ENCODE measurements around the gene AFAP1L1.

AFAP1L1 gene

DNA sequence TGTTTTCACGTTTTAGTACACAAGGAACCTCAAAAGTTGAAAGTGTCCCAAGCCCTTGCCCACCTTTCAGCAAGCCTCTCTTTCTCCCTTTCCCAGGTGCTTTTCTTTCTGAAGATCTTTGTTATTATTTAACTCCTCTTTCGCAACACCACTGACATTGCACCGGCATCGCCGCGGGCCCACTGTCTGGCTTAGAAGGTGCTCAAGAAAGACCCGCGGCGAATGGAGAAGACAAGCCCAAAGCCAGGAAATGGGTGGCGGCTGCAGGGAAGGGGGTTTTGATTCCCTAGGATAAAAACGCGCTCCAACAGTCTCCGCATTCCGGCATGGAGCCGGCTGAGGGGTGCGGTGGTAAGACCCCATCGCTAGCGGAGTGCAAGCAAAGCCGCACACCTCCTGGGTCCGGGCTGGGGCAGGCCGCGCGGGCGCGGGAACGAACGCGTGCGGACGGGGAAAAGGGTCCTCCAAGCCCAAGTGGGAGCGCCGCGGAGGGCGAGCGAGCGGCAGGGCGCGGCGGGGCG, 404 bp upstream of the AFAP1L1 start:
- TF ChIP-seq GATA2 (IDR thresholded peaks at IDR 0.05; ENCODE audit: low read depth, low read length) (no peak), GATA3 (IDR thresholded peaks at IDR 0.05; ENCODE audit: low read depth, low read length) (no peak)

- TF ChIP-seq GATA2 (IDR thresholded peaks at IDR 0.05; ENCODE audit: low read depth, low read length) (no peak), GATA3 (IDR thresholded peaks at IDR 0.05; ENCODE audit: low read depth, low read length) (no peak)
These were observed 1.6 kb downstream of the AFAP1L1 start for GRCh38 chr5:149273237-149273636.

DNA sequence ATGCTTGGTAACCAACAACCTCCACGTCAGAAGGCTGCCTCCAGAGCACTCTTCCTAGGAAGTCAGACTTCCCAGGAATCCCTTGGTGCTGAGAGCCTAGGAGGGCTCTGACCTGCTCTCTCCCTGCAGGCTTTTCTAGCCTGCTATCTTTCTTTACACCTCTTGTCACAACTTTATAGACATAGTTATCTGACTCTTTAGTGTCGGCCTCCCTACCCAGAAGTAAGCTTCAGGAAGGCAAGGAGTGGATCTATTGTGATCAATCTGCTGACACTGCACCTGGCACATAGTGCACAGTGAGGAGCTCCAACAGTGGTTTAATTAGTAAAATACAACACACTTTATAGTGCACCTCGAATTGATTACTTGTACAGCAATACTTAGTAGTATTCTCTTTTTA, 2.3 kb downstream of the AFAP1L1 start:
- TF ChIP-seq GATA3 (IDR thresholded peaks at IDR 0.05; ENCODE audit: low read depth, low read length) (no peak), GATA2 (IDR thresholded peaks at IDR 0.05; ENCODE audit: low read depth, low read length) (no peak)

DNA sequence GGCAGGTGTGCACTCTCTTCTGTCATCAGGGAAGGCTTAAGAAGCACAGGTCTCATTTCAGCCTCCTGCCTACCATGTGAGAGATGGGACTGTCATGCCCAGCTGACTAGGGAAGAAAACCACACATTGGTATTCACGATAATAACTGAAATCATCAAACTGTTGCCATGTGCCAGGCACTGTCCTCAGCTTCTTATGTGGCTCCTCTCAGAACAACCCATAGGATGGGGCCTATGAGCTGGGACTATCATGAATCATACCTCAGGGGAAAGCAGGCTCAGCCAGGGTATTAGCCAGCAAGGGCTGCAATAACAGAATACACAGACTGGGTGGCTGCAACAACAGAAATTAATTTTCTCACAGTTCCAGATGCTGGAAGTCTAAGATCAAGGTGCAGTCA, 3.3 kb downstream of the AFAP1L1 start:
- TF ChIP-seq GATA3 (IDR thresholded peaks at IDR 0.05; ENCODE audit: low read depth, low read length), result no peak
- TF ChIP-seq GATA2 (IDR thresholded peaks at IDR 0.05; ENCODE audit: low read depth, low read length), result no peak

GRCh38 chr5:149277801-149278200, 6.1 kb downstream of the AFAP1L1 start:
- TF ChIP-seq GATA2 (IDR thresholded peaks at IDR 0.05; ENCODE audit: low read depth, low read length) (no peak), GATA3 (IDR thresholded peaks at IDR 0.05; ENCODE audit: low read depth, low read length) (no peak)

DNA sequence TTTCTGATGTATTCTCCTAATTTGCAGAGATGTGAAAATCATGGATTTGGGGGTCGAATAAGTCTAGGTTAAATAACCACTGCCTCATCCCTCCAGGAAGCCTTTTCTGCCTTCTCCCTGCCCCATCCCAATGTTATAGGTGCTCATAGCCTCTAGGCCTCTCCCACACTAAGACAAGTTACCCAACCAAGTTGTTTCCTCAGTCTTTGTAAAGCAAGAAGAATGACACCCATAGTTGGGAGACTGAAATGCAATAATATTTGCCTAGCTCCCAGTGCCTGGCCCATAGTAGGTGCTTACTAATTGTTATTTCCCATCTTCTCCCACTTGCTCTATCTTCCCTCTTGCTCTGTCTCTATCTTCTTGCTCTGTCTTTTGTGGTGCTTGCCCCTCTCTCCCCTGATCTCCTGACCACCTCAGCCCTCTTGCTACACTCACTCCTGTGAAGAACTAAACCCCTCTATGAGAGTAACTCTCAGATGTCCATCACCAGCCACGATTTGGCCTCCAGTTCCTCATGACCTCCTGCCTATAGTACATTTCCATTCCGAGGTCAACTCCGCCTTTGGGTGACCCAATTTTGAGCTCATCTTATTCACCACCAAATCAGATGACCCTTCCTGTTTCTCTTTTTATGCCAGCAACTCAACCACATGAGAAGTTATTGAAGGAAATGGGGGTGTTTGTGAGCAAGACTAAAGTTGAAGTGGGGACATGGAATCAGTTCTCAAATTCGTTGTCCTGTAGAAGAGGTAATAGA, 7.0 kb downstream of the AFAP1L1 start:
- TF ChIP-seq GATA3 (IDR thresholded peaks at IDR 0.05; ENCODE audit: low read depth, low read length) (no peak), GATA2 (IDR thresholded peaks at IDR 0.05; ENCODE audit: low read depth, low read length) (no peak)

DNA sequence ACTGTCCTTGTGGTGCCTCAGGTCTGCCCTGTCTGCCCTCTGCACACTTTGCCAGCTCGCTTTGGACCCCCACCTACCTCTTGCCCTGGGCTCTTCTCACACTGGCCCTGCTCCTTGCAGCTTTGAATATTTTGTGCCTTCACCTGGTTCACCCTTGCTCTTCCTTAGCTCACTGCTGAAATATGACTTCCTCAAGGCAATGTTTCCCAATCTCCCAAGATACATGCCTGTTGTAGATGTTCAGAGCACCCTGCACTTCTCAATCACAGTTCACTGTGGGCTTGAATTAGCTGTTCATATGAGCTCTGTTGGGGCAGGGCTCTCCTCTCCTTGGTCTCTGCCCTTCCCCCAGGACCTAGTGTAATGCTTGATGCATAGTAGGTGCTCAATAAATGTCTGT, 8.0 kb downstream of the AFAP1L1 start:
- no peak for TF ChIP-seq GATA3 (IDR thresholded peaks at IDR 0.05; ENCODE audit: low read depth, low read length)
- TF ChIP-seq GATA2 (IDR thresholded peaks at IDR 0.05; ENCODE audit: low read depth, low read length), result no peak

DNA sequence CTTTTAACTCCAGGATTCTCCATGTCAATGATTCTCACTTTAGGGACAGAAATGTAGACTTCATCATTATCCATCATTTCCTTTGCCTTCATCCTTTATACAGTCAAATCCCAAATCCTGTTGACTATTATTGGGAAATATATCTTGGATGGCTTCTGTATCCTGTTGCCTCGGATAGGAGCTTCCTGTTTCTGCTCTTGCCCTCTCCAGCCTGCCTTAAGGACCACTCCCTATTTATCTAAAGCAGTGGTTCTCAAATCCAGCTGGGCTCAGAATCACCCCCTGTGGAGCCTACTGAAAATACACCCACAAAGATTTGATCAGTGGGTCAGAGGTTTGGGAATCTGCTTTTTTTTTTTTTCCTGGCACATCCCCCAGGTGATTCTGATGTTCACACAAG, 8.5 kb downstream of the AFAP1L1 start:
- TF ChIP-seq GATA3 (IDR thresholded peaks at IDR 0.05; ENCODE audit: low read depth, low read length) (no peak), GATA2 (IDR thresholded peaks at IDR 0.05; ENCODE audit: low read depth, low read length) (no peak)

DNA sequence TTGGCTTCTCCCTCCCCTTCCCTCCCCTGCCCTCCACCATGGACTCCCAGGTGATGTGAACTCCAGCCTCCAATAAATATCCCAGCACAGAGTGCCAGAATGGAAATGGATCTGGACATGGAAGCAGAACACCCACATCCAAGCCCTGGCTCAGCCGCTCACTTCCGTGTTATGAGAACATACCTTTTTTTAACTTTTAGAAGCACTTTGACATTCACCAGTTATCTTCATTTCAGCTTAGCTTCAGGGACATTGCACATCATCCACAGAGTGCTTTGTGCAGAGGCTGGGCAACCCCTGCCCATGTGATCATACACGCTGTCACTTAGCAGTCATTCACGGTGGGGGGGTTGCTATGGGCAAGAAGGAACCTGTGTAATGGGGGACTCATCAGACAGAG, 9.1 kb downstream of the AFAP1L1 start:
- TF ChIP-seq GATA3 (IDR thresholded peaks at IDR 0.05; ENCODE audit: low read depth, low read length) (no peak), GATA2 (IDR thresholded peaks at IDR 0.05; ENCODE audit: low read depth, low read length) (no peak)

DNA sequence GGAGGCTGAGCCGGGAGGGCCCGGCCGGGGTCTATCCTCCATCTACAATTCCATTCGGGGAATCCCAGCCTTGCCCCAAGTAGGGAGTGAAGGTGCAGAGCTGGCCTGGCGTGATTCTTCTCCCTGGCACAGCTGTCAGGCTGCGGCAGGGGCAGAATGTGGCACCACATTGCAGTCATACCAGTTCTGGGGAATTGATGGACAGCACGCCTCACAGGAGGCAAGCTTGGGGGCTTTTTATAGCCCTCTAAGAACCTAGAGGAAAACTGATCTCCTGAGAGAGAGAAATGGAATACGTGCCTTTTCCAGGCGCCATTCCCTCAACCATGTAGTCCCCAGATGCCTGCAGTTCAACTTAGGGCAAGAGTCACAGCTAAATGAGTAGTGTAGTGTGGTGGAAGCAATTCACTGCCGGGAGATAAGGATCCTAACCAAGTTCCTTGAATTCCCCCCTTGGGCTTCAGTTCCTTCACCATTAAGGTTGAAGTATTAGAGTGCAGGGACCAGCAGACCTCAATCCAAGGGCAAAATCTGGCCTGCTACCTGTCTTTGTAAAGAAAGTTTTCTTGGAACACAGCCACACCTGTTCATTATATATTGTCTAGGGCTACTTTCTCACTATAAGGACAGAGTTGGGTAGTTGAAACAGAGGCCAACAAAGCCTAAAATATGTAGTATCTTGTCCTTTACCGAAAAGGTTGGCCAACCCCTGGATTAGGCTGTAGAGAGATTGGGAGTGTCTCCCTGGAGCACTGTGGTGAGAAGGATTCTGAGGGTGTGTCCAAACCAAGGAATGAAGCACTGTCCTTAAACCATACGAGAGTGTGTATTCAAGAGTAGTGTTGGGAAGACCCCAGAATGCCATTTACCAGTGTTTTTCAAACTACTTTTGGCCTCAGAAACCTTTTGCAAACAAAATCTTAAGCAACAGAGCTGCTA, 10.6 kb downstream of the AFAP1L1 start:
- TF ChIP-seq GATA2 (IDR thresholded peaks at IDR 0.05; ENCODE audit: low read depth, low read length) (no peak), GATA3 (IDR thresholded peaks at IDR 0.05; ENCODE audit: low read depth, low read length) (no peak)

DNA sequence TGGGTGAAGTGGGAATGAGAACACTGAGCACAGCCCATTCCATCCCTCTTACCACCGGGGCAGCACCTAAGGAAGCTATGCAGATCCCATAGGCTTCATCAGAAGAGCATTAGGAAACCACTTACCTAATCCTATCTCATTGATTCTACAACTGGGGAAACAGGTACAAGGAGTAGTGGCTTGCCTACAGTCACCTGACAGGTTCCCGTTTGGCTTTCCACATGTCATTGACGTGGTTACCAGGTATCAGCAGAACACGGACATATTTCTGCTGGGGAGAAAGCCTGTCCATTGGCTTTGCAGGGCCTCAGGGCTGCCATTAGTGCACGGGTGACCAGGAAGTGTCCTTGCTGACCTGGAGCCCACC, 11.3 kb downstream of the AFAP1L1 start:
- no peak for TF ChIP-seq GATA3 (IDR thresholded peaks at IDR 0.05; ENCODE audit: low read depth, low read length)
- no peak for TF ChIP-seq GATA2 (IDR thresholded peaks at IDR 0.05; ENCODE audit: low read depth, low read length)

GRCh38 chr5:149283626-149284480, 12.2 kb downstream of the AFAP1L1 start:
- TF ChIP-seq GATA3 (IDR thresholded peaks at IDR 0.05; ENCODE audit: low read depth, low read length) (no peak), GATA2 (IDR thresholded peaks at IDR 0.05; ENCODE audit: low read depth, low read length) (no peak)

DNA sequence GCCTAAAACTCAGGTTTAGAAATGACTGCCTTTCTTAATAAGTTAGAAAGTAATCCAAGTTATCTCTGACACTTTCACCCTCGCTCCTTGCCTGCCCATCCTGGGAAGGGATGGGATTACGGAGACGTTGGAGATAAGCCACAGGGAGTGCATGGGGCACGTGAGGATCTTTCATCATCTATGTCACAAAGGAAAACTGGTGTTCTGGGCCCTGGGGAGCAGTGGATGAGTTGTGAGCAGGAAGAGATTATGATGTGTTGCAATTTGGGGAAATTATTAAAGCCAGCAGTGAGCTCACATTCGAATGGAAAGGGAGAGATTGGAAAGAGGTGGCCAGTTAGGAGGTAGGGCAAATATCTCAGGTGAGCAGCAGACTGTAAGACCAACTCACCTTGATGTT, 12.8 kb downstream of the AFAP1L1 start:
- TF ChIP-seq GATA3 (IDR thresholded peaks at IDR 0.05; ENCODE audit: low read depth, low read length) (no peak), GATA2 (IDR thresholded peaks at IDR 0.05; ENCODE audit: low read depth, low read length) (no peak)

DNA sequence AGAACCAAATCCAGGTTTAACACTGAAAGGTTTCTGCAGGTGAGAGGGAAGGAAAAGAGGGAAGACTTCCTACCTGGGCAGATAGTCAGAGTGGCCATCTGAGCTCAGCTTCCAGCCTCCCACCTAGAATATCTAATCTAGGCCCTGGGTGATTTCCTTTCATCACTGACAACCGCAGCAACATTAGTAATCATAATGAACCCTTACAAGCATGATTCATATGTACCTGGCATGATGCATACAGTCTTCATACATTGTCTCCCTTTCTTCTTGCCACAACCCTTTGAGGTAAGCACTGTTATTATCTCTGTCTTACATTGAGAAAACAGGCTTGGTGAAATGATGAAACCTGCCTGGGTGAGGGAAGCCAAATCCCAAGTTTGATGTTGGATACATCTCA, 13.5 kb downstream of the AFAP1L1 start:
- TF ChIP-seq GATA3 (IDR thresholded peaks at IDR 0.05; ENCODE audit: low read depth, low read length) (no peak), GATA2 (IDR thresholded peaks at IDR 0.05; ENCODE audit: low read depth, low read length) (no peak)

All from SH-SY5Y (cell line).